HG03139 (cell line): ENCODE results near the gene SRPK2.

ENCODE experiments used
- ATAC-seq: cut with Tn5 transposase; IDR thresholded peaks from one replicate; pipeline ENCODE4 v1.9.1; 2021; ENCODE audit not compliant: unreplicated experiment

The SRPK2 gene

GRCh38 chr7:105107458-105107857 lies 281.3 kb downstream of the SRPK2 start:
- ATAC-seq: no peak

GRCh38 chr7:105106473-105106872 lies 282.2 kb downstream of the SRPK2 start:
- ATAC-seq: no peak

- ATAC-seq: no peak
Observed at GRCh38 chr7:105105579-105105978, 283.1 kb downstream of the SRPK2 start.

GRCh38 chr7:105102557-105103352 lies 286.0 kb downstream of the SRPK2 start:
- ATAC-seq: no peak

GRCh38 chr7:105101864-105102263 lies 286.9 kb downstream of the SRPK2 start:
- peak; percentile 53 for ATAC-seq

- ATAC-seq: peak; percentile 61
Observed at GRCh38 chr7:105098863-105099515, 289.7 kb downstream of the SRPK2 start.

GRCh38 chr7:105097619-105098018 lies 291.1 kb downstream of the SRPK2 start:
- no peak for ATAC-seq

- no peak for ATAC-seq
Observed at GRCh38 chr7:105096306-105096705, 292.4 kb downstream of the SRPK2 start.

- no peak for ATAC-seq
Observed at GRCh38 chr7:105094966-105095365, 293.8 kb downstream of the SRPK2 start.

GRCh38 chr7:105088456-105088855 lies 300.3 kb downstream of the SRPK2 start:
- ATAC-seq: no peak

GRCh38 chr7:105087981-105088380 lies 300.7 kb downstream of the SRPK2 start:
- no peak for ATAC-seq

GRCh38 chr7:105086850-105087249 lies 301.9 kb downstream of the SRPK2 start:
- no peak for ATAC-seq

GRCh38 chr7:105084581-105084980 lies 304.1 kb downstream of the SRPK2 start:
- ATAC-seq: no peak

- no peak for ATAC-seq
Observed at GRCh38 chr7:105079348-105079747, 309.4 kb downstream of the SRPK2 start.

GRCh38 chr7:105073143-105073542 lies 315.6 kb downstream of the SRPK2 start:
- no peak for ATAC-seq

GRCh38 chr7:105068886-105069285 lies 319.8 kb downstream of the SRPK2 start:
- no peak for ATAC-seq

- ATAC-seq: no peak
Observed at GRCh38 chr7:105067691-105068090, 321.0 kb downstream of the SRPK2 start.
